ENCODE data around the gene NLGN2. TPM values are rescaled to one million over a fixed set of nuclear protein-coding genes. Genes with fewer than 3 reads are reported as not detected.
"Not testable (repeated sequence)": the region's sequence is repeated elsewhere in the genome, so short reads cannot be mapped to it uniquely, and the experiment has no call there.

The NLGN2 gene
- total RNA-seq: 10 to 100 TPM in 1 of 4 donors, 1 to 10 TPM in 3; 6.5 to 11.5 (median 7.4) TPM
- polyA plus RNA-seq: 1 to 10 TPM; 2.8 to 3.1 (median 2.9) TPM
- long read RNA-seq, donor 1: 0 reads
- long read RNA-seq, donor 2, full-length matches to known transcripts: 1 of 3 reads
- long read RNA-seq, donor 2, partial matches to known transcripts: 0 of 3 reads
- long read RNA-seq, donor 2, other reads (novel, unspliced or antisense): 2 of 3 reads

DNA sequence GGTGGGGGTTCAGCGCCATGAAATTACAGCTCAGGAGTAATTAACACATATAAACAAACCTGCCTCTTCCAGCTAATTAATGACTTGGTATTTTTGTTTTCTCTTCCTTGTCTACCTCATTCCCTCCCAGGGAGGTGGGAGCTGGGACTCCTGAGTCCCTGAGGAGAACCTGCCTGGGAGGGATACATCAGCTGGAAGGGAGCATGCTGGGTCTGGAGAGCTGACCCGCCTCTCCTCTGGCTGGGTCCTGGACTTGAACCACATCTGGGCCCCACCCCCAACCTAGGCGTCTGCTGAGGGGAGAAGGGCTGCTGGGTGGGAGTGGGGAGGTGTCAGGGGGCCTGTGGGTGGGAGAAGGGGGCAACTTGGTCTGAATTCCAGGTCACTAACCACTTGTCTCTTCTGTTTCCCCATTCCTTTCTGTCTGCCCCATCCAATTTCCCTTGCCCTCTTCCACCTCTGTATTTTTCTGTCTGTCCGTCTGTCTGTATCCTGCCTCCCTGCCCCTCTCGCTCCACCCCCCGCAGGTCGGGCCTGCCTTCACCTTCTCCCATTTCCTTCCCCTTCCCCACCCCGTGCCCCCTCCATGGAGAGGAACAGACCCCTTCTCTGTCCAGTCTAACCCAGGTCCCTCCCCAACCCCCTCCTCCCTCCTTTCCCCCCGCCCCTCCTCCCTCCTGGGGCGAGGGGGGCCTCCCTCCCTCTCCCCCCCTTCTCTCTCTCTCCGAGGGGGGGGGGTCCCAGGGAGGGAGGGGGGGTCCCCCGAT, at the start of gene NLGN2:
NLGN2 (plus strand) TSS at position 361 of the 767 bp plus-strand sequence. CDS start 411 bp downstream, outside the sequence.
- ATAC-seq (no peak), DNase-seq (no peak)
- intact Hi-C loops (cut with DNase I): no loop called here
- H3K4me3 ChIP-seq: no peak within 1 kb of the TSS
- no peak within 1 kb of the TSS for H3K27ac ChIP-seq
- 62 to 76% (median 68%) methylated on average over 8 to 11 of the region's 12 CpGs for WGBS, 3 donors
- TF ChIP-seq, protein P1, sequence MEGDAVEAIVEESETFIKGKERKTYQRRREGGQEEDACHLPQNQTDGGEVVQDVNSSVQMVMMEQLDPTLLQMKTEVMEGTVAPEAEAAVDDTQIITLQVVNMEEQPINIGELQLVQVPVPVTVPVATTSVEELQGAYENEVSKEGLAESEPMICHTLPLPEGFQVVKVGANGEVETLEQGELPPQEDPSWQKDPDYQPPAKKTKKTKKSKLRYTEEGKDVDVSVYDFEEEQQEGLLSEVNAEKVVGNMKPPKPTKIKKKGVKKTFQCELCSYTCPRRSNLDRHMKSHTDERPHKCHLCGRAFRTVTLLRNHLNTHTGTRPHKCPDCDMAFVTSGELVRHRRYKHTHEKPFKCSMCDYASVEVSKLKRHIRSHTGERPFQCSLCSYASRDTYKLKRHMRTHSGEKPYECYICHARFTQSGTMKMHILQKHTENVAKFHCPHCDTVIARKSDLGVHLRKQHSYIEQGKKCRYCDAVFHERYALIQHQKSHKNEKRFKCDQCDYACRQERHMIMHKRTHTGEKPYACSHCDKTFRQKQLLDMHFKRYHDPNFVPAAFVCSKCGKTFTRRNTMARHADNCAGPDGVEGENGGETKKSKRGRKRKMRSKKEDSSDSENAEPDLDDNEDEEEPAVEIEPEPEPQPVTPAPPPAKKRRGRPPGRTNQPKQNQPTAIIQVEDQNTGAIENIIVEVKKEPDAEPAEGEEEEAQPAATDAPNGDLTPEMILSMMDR (IDR thresholded peaks at IDR 0.05): no peak
- H3K9me3 ChIP-seq: no peaks in the 10 kb centered on the region
- H3K36me3 ChIP-seq (ENCODE audit: insufficient read depth in 1 of 2, low read depth in 1 of 2): no peaks in the 10 kb centered on the region
- no peaks in the 10 kb centered on the region for H3K27me3 ChIP-seq (ENCODE audit: insufficient read depth in 3 of 3, low read length in 2 of 3)
- H3K4me1 ChIP-seq: peaks cover 5% of the 10 kb centered on the region

DNA sequence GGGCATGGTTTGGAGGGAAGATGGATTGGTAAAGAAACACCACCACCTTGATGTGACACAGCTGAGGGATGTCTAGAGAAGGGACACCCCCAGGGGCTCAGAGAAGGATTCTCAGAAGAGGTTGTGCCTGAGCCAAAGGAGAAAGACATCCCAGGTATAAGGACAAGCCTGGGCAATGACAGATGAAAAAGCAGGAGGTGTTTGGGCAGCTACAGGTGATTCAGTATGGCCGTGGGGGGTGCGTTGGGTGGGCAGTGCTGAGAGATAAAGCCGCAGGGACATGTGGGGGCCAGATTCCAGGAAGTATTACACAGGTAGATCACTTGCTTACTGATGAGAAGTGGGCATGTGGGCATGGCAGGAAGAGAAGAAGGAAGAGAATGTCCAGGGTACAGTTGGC, 45.7 kb upstream of the NLGN2 start:
- H3K27me3 ChIP-seq (ENCODE audit: insufficient read depth in 3 of 3, low read length in 2 of 3): no peaks in the 10 kb centered on the region
- no peak overlapping the region for H3K4me3 ChIP-seq
- no peak for ATAC-seq
- H3K36me3 ChIP-seq (ENCODE audit: insufficient read depth in 1 of 2, low read depth in 1 of 2): no peaks in the 10 kb centered on the region
- TF ChIP-seq, protein P1 (IDR thresholded peaks at IDR 0.05): no peak
- WGBS, 3 donors: 64 to 78% (median 73%) methylated on average over 3 of the region's 3 CpGs
- intact Hi-C loops (cut with DNase I): no loop called here
- H3K9me3 ChIP-seq: no peaks in the 10 kb centered on the region
- H3K27ac ChIP-seq: no peak overlapping the region
- DNase-seq: no peak
- H3K4me1 ChIP-seq: no peaks in the 10 kb centered on the region

DNA sequence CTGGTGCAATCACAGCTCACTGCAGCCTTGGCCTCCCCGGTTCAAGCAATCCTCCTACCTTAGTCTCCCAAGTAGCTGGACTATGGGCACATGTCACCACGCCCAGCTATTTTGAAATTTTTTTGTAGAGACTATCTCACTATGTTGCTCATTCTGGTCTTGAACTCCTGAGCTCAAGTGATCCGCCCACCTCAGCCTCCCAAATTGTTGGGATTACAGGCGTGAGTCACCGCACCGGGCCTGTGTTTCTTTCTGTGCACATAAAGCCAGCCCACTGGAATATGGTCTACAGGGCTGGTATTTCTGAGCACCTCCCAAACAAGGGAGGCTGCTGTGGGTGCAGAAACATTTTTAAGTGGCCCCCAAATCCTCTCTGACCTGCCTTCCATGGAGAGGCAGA, 44.3 kb upstream of the NLGN2 start:
- DNase-seq: no peak
- H3K4me1 ChIP-seq: no peaks in the 10 kb centered on the region
- no peak for ATAC-seq
- H3K27ac ChIP-seq: no peak overlapping the region
- H3K4me3 ChIP-seq: no peak overlapping the region
- no peaks in the 10 kb centered on the region for H3K9me3 ChIP-seq
- intact Hi-C loops (cut with DNase I): no loop called here
- H3K27me3 ChIP-seq (ENCODE audit: insufficient read depth in 3 of 3, low read length in 2 of 3): no peaks in the 10 kb centered on the region
- TF ChIP-seq, protein P1 (IDR thresholded peaks at IDR 0.05): no peak
- no peaks in the 10 kb centered on the region for H3K36me3 ChIP-seq (ENCODE audit: insufficient read depth in 1 of 2, low read depth in 1 of 2)
- 91 to 96% (median 94%) methylated on average over 6 of the region's 6 CpGs for WGBS, 3 donors

GRCh38 chr17:7365963-7366362, 41.7 kb upstream of the NLGN2 start:
- not testable (repeated sequence) for DNase-seq; H3K4me1 ChIP-seq; H3K27me3 ChIP-seq (ENCODE audit: insufficient read depth in 3 of 3, low read length in 2 of 3); H3K9me3 ChIP-seq; H3K27ac ChIP-seq; H3K4me3 ChIP-seq; ATAC-seq; H3K36me3 ChIP-seq (ENCODE audit: insufficient read depth in 1 of 2, low read depth in 1 of 2)
- 91 to 92% (median 92%) methylated on average over 6 of the region's 7 CpGs for WGBS, 3 donors
- intact Hi-C loops (cut with DNase I): loop anchor here in 1 of 2 donors (5.0 kb wide), 1 partner anchor 66 kb away; no protein-coding TSS in a partner anchor

- ATAC-seq (no peak), DNase-seq (no peak)
- Histone ChIP-seq H3K36me3 (ENCODE audit: insufficient read depth in 1 of 2, low read depth in 1 of 2) (no peaks in the 10 kb centered on the region), H3K27me3 (ENCODE audit: insufficient read depth in 3 of 3, low read length in 2 of 3) (peaks cover 0 to 3% (median 0%) of the 10 kb centered on the region in 3 donors), H3K4me3 (no peak overlapping the region), H3K9me3 (no peaks in the 10 kb centered on the region), H3K27ac (no peak overlapping the region), H3K4me1 (no peaks in the 10 kb centered on the region)
- intact Hi-C loops (cut with DNase I): loop anchor here in 1 of 2 donors (5.0 kb wide), 1 partner anchor 65 kb away; no protein-coding TSS in a partner anchor
- TF ChIP-seq, protein P1 (IDR thresholded peaks at IDR 0.05): no peak
- WGBS, 3 donors: 75 to 85% (median 81%) methylated on average over 8 of the region's 8 CpGs
Observed at GRCh38 chr17:7367083-7367482, 40.6 kb upstream of the NLGN2 start.
